ENCODE measurements around the gene ANAPC1.
"Not testable (repeated sequence)": the region's sequence is repeated elsewhere in the genome, so short reads cannot be mapped to it uniquely, and the experiment has no call there.

DNA sequence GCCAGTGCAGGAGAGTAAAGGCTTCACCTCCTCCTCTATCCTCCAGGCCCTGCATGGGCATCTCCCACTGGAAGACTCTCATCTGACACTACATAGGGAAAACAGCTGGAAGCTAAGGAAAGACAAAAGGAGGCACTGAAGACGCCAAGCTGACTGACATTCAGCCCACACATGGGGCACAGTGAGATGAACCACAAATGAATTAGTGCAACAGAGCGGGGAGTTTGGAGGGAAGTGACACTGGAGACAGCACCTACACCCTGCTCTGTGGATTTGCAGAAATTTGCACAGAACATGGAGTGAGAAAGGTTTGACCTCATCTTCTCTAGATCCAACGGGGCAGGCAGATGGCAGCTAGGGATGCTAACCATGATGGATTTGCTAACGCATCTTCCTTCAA lies 119.8 kb downstream of the ANAPC1 start:
- TF ChIP-seq, protein P1, sequence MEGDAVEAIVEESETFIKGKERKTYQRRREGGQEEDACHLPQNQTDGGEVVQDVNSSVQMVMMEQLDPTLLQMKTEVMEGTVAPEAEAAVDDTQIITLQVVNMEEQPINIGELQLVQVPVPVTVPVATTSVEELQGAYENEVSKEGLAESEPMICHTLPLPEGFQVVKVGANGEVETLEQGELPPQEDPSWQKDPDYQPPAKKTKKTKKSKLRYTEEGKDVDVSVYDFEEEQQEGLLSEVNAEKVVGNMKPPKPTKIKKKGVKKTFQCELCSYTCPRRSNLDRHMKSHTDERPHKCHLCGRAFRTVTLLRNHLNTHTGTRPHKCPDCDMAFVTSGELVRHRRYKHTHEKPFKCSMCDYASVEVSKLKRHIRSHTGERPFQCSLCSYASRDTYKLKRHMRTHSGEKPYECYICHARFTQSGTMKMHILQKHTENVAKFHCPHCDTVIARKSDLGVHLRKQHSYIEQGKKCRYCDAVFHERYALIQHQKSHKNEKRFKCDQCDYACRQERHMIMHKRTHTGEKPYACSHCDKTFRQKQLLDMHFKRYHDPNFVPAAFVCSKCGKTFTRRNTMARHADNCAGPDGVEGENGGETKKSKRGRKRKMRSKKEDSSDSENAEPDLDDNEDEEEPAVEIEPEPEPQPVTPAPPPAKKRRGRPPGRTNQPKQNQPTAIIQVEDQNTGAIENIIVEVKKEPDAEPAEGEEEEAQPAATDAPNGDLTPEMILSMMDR (IDR thresholded peaks at IDR 0.05): not testable (repeated sequence)
- not testable (repeated sequence) for TF ChIP-seq EZH2 (IDR thresholded peaks at IDR 0.05; ENCODE audit: borderline replicate concordance, insufficient read depth, low read depth, low read length, poor library complexity, severe bottlenecking)
